Measurements from ENCODE around the gene LRBA.

Gene LRBA

DNA sequence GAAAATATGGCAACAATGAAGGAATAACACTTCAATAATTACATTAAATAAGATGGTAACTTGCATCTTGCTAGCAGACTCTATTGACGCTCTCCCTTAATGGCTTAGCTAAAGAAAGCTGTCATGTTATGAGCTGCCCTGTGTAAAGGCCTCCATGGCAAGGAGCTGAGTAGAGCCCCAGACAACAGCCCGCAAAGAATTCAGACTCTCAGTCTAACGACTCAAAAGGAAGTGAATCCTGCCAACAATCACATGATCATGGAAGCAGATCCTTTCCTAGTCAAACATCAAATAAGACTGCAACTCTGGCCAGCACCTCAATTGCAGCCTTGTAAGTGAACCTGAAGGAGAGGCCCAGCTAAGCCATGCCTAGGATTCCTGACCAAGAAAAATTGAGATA lies 275.5 kb downstream of the LRBA start:
- no peak for DNase-seq (ENCODE audit: low read depth in 3 of 3)

DNA sequence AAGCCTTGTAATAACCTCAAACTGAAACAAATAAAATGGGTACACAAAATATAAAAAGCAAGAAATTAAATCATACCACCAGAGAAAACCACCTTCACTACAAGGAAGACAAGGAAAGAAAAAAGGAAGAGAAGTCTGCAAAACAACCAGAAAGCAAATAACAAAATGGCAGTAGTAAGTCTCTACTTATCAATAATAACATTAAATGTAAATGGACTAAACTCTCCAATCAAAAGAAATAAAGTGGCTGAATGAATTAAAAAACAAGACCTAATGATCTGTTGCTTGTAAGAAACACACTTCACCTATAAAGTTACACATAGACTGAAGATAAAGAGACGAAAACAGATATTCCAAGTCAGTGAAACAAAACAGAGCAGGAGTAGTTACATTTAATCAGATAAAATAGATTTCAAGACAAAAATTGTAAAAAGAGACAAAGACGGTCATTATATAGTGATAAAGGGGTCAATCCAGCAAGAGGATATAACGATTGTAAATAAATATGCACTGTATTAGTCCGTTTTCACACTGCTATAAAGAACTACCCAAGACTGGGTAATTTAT lies 289.0 kb downstream of the LRBA start:
- no peak for DNase-seq (ENCODE audit: low read depth in 3 of 3)

DNA sequence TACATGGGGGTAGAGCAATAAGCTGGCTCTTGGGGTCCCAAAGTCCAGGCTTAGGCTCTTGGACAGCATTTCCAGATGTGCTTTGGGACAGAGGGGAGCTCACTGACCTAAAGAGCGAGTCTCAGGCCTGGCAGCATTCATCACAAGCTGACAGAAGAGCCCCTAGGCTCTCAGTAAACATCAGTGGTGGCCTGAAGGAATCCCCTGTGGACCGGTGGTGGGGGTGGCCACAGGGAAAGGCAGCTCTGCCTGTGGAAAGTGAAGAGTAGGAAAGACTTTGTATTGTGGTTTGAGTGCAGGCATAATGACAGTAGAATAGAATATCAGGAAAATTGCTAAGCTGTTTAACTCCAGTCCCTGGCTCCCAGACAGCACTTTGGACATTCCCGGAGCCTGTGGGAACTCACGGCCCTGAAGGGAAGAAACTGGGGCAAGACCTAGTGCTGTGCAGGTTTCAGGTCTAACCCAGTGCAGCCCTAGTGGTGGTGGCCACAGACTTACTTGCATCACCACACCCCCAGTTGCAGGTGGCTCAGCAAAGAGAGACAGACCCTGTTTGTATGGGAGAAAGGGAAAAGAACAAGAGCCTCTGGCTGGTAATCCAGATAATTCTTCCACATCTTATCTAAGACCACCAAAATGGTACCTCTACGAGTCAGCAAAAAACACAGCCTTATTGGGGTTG lies 291.2 kb downstream of the LRBA start:
- DNase-seq (ENCODE audit: low read depth in 3 of 3), result no peak

DNA sequence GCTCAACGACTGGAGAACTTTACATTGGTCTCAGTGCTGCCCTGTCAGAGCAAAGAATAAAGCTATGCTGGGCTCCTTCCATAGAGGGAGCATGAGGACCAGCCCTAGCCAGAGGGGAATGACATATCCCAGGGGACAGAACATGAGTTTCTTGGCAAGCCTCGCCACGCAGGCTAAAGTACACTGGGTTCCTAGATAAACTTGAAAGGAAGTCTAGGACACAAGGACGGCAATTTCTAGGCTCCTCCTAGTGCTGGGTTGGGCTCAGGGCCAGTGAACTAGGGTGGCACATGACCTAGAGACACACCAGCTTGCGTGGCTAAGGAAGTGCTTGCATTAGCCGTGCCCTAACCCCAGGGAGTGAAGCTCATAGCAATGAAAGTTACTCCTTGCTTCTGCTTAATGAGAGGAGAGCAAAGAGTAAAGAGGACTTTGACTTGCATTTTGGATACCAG lies 292.1 kb downstream of the LRBA start:
- DNase-seq (ENCODE audit: low read depth in 3 of 3), result no peak

DNA sequence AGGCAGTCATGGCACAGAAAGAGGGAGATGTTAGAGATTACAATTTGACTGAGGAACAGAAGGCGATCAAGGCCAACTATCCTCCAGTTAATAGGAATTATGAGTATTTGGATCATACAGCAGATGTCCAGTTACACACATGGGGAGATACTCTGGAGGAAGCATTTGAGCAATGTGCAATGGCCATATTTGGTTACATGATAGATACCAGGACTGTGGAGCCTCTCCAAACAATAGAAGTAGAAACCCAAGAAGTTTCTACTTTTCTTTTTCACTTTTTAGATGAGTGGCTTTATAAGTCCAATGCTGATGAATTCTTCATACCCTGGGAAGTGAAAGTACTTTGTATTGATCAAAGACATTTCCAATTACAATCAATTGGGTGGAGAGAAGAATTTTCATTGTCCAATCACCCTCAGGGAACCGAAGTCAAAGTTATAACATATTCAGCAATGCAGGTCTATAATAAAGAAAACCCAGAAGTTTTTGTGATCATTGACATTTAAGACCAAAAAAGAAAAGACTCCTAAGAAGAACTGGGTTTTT lies 294.0 kb downstream of the LRBA start:
- DNase-seq (ENCODE audit: low read depth in 3 of 3), result no peak

DNA sequence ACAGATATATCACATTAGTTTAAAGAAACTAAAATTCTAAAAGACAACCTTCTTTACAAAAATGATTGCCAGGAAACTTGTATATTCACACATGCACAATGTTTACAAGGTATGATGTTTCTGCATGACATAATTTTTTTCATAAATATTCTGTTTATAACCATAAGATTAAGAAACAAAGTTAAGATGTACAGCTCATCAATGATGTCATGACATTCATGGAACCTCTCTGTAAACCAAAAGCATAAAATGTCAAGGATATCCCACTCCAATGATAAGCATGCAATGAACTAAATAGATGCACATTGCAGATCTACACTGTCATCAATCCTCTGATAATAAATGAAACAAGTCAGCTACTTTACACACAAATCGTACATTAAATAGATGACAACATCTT lies 297.1 kb downstream of the LRBA start:
- no peak for DNase-seq (ENCODE audit: low read depth in 3 of 3)

DNA sequence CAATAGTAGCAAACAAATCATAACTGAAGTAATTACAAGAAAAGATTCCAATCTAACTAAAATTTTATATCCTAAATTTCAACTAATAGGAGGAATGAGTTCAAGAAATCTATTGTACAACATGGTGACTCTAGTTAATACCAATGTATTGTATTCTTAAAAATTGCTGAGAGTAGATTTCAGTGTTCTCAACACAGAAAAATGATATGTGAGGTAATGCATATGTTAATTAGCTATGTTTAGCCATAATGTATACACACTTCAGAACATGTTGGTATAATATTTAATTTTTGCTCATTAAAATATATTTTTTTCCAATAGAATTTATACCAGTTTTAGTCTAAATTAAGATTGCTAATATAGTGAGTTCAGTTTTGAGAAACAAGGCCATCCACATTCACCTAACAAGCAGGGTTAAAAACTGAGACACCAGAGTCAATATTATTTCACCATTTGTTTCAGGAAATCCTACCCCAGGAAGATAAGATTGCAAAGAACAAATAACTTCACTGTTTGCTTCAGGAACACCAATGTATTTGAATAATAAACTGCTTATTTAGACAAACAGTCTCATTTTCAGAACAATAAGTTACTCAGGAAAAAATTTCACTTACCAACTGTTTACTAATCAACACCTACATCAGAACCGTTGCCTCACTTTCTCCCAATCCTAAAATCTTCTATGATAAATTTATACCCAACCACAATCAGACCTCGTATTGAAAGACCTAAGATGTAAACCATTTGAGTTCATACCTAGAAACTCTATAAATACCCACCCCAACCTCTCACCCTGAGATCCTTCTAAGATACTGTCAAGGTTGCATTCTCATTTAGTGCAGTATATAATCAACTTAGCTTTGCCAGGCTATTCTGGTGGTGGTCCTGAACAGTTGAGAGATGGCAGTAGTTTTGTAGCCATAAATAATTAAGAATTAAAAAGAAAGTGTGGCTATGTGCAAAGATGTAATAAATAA lies 300.3 kb downstream of the LRBA start:
- no peak for DNase-seq (ENCODE audit: low read depth in 3 of 3)

DNA sequence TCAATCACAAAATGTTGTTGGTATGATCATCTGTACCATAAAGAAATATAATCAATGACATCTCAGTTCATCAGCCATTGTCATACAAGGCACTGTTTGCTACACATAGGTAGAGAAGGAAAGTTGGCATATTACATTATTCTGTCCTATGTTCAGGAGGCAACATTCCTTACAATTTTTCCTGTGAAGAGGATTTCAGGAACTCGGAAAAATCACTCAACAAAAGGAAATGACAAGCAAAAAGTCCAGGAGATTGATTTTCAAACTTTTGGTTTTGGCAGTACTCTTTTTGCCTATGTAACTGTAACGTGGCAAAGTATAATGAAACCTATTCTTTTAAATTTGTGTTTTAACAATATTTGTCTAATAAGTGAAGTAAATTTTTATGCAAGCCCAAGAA lies 301.8 kb downstream of the LRBA start:
- no peak for DNase-seq (ENCODE audit: low read depth in 3 of 3)

DNA sequence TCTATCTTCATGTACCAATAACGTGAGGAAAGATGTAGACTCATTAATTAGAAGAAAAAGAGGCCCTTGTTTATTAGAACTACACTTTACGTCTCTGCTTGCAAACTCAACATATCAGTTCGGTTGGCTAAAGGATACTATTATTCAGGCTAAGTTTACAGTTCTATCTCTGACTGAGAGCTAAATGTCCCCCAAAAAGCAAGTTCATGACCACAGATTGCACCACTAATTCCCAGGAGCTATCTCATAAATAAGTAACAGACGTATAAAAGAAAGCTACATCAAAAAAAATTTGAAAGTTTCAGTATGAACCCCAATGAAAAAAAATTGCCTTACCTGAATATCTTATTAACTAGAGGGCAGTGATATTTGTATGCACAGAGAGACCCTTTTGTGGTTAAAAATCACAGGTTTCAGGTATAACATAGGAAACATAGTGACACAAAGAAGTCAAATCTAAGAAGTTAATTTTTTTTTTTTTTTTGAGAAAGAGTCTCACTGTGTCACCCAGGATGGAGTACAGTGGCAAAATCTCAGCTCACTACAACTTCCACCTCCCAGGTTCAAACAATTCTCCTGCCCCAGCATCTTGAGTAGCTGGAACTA lies 304.2 kb downstream of the LRBA start:
- no peak for DNase-seq (ENCODE audit: low read depth in 3 of 3)

DNA sequence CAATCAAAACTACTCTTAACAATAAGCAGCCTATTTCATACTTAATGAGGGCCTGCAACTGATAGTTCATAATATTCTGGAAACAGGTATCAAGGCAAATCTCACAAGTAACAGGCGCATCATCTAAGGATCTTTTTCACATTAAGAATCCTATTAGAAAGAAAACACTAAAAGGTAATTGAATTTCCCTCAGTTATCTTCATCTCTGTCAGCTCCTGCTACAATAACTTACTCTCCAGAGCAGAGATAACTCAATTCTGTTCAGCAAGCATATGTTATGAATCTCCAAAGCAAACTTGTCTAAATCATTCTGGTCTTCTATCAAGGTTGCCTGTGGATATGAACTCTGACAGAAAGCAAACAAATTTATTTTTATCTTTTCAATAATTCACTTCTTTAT lies 307.1 kb downstream of the LRBA start:
- DNase-seq (ENCODE audit: low read depth in 3 of 3), result no peak

DNA sequence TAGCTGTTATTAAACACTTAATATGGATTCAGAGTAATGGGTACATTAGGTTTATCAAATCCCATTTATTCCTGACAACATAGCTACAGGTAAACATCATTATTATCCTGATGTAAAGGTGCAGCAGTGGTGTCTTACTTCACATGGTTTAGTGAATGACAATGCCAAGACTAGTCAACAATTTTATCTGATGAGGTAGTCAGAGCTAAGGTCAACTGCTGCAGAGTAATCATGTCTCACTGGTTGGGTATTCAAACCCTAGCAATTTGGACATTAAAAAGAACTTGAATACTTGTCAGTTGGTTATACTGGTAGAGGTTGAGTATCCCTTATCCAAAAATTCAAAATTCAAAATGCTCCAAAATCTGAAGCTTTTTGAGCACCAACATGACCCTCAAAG lies 315.5 kb downstream of the LRBA start:
- no peak for DNase-seq (ENCODE audit: low read depth in 3 of 3)

DNA sequence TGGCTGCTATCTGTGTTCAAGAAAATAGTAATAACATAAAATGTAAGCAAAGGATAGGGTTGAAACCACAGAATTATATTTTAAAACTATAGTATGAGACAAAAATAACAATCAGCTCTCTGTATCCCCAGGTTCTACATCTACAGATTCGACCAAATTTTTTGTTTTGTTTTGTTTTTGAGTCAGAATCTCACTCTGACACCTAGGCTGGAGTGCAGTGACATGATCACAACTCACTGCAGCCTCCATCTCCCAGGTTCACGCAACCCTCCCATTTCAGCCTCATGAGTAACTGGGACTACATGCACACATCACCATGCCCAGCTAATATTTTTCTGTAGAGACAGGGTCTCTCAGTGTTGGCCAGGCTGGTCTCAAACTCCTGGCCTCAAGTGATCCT lies 319.9 kb downstream of the LRBA start:
- DNase-seq (ENCODE audit: low read depth in 3 of 3), result no peak

DNA sequence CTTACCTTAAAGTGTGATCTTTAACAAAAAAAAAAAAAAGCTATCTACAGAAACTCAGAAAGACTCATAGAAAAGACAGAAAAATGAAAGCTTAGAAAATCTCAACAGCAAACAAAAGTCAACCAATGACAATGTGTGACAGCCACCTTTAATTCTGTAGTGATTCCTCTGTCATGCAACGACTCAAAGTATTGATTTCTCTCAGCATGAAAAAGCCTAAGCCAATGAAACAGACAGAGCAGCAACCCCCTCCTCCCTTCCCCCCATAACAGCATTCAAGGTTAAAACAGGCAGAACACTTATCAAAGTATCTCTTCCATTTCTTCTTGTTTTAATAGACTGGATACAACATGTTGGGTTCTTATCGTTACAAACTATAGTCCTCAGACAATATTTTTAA lies 320.6 kb downstream of the LRBA start:
- DNase-seq (ENCODE audit: low read depth in 3 of 3), result no peak

DNA sequence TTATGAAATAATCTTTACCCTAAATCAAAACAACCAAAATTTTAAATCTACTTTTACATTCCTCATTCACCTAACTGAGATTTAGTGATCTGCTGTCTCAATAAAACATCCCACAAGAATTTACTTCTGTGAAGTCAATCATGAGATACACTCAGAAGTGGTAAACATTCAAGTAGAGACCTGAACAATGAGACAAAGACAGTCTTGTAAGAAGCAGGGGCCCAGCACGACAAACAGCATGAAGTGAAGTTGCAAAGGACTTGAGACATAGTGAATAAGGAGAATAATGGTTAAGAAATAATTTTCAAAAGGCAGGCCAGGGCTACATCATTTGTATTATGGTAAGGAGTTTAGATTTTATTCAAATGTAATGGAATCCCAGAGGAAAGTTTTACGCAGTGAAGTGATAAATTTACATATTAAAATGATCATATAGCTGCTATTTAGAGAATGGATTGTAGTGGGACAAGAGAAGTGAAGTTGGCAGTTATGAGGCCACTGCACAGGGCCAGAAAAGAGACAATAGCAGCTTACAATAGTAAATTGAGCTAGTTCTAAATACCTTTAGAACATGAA lies 331.2 kb downstream of the LRBA start:
- no peak for DNase-seq (ENCODE audit: low read depth in 3 of 3)

DNA sequence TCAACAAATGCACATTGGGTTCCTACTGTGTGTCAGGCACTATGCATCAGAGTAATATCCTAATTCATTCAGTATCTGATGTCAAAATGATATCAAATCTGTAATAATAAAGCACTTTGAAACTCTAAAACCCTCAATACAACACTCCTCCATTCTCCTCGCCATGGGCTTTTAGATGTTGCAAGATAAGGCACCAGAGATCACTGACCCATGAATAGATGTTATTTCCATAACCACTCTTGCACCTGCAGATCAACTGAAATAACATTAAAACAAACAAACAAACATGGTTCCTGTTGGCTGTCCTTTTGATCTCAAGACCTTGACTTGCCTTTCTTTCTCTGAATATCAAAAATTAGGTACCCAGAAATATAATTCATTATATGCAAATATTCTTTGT lies 333.0 kb downstream of the LRBA start:
- DNase-seq (ENCODE audit: low read depth in 3 of 3), result no peak

DNA sequence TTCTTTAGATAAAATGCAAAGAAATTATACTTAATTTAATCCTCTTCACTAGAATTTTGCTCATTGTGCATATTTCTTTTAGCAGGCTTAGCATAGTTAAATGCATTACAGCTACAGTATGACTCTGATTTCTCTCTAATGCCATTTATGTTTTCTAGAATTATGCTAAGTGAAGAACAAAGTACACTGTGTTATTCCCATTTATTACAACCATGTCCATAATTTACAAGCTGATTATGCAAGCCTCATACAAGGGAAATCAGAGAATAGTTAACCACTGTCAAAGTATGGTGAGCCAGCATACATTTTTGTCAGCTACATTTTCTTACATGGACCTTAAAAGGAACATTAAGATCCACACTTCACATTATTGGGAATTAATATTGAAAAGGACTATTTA lies 334.0 kb downstream of the LRBA start:
- no peak for DNase-seq (ENCODE audit: low read depth in 3 of 3)

DNA sequence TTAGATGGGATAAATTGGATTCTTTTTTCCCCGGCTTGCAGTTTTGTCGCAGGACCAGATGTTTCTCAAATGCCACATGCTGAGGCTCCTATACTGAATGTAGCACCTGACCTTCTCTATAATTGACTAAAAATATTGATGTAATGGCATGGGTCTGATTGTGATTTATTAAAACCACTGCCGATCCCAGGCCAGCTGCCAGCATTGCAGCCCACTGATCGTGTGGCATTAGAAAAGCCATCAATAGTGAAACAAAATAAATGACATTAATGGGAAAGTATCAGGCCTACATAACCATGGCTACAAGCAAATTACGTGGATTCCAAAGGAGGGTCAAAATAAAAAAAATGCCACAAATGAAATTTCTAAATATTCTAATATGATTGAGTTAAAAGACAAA lies 334.4 kb downstream of the LRBA start:
- DNase-seq (ENCODE audit: low read depth in 3 of 3), result no peak

DNA sequence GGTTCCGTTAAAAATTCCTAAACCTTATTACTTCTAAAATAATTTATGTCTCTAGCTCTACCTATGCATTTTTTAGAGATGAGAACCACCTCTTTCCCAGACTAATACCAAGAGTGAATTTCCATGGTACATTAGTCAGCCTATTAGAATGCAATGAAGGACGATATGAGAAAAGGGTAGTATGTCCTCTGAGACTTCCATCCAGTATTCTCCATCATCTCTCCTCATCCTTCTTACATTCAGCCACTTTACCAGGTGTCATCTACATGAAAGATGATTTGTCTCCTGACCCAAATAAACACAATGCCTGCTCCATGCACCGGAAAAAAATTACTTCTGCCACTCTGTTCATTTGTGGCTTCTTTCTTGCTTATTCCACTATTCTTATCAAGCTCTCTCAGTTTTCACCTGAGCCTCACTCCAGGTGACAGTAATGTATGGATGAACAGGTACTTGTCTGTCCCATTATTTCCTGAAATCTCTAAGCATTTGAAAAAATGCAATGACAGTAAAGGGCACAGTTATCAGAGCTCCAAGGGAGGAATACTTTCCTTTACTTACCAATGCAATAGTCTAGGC lies 335.2 kb downstream of the LRBA start:
- no peak for DNase-seq (ENCODE audit: low read depth in 3 of 3)

DNA sequence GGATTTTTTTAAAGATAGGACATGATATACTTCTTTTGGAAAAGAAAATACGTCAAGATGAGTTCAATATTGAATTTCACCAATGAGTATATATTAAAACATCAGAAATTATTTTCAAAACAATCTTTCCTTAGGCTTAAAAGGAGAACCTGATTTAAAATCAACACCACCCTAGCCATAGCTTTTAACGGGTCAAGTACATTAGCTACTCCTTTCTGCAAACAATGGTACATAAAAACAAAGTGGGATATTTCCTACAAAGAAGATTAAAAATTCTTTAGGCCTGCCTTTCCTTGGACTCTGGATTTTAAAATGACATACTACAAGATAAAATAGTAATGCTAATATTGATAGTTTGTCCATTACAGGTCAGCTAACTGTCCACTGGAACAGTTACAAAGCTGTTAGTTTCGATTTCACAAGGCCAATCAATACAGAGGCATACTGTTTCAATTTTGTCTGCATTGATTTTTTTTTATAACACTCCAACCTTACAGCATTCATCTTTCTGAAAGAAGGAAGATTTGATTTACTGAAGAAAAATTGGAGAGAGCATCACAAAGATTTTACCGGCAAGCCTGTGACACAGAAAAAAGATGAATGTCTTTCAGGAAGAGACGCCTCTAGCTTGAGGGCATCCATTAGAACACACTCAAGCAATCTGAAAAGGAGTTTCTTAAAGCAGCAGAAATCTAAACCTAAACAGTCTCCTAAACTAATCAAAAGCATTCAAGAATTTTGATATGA lies 335.9 kb downstream of the LRBA start:
- no peak for DNase-seq (ENCODE audit: low read depth in 3 of 3)

DNA sequence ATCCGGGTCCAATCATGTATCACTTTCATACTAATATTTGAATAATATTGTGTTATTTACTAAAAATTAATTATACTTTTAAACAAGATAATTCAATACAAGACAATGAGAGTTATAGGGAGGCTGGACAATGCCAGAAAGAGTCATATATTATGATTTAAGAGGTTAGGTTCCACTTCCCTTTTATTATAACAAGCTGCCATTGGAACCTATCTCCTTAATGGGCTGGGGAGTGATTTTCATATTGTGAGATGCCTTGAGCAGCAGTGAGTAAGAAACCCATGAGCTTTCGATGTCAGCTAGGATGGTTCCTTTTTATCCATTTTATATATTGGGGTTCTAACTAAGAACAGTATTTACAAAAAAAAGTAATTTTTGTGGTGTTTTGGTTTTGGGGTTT lies 341.3 kb downstream of the LRBA start:
- no peak for DNase-seq (ENCODE audit: low read depth in 3 of 3)

DNA sequence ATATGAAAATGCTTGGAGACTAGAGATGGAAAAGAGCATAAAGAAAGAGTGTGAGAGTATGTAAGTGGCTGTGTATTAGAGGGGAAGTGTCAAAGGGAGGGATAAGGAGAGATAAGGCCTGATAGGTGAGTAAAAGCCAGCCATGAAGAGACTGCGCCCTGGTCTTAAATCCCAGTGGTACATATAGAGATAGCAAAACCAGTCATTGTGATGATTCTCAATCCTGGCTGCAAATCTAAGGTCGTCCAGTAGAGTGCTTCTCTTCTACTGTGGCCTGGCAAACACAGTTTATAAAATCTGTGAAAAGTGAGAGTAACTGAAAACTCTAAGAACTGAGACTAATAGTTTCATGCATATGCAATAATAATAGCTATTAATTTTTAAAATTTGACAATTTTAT lies 346.3 kb downstream of the LRBA start:
- no peak for DNase-seq (ENCODE audit: low read depth in 3 of 3)

Measured in stimulated activated CD4-positive, alpha-beta T cell treated with anti-CD3 and anti-CD28 coated beads, TNF-alpha, amount 100 ng/mL, for 24 hours (primary cell).